Iris pigment epithelial cell (primary cell): ENCODE measurements around the gene PM20D1.
A peak's percentile ranks its signal among the peaks of the same experiment; 100 is the strongest.
"Not testable (repeated sequence)": the region's sequence is repeated elsewhere in the genome, so short reads cannot be mapped to it uniquely, and the experiment has no call there.

Experiments
- DNase-seq: peaks from one replicate; pipeline ENCODE4 v3.0.0-alpha.2; 2011; ENCODE audit warnings: low read depth

PM20D1 gene

GRCh38 chr1:205849619-205850355 lies at the start of gene PM20D1:
TSS of gene PM20D1 (minus strand) at chr1:205850132. CDS start at chr1:205850072, 60 bp downstream.
- DNase-seq = peak; percentile 70

GRCh38 chr1:205896351-205896750 lies 46.4 kb upstream of the PM20D1 start:
- no peak for DNase-seq

GRCh38 chr1:205894119-205894518 lies 44.2 kb upstream of the PM20D1 start:
- not testable (repeated sequence) for DNase-seq

- DNase-seq = not testable (repeated sequence)
Observed at GRCh38 chr1:205892175-205892574, 42.2 kb upstream of the PM20D1 start.

- DNase-seq = peak; percentile 48
Observed at GRCh38 chr1:205891481-205891880, 41.5 kb upstream of the PM20D1 start.

- not testable (repeated sequence) for DNase-seq
Observed at GRCh38 chr1:205890631-205891030, 40.7 kb upstream of the PM20D1 start.

GRCh38 chr1:205889706-205890105 lies 39.8 kb upstream of the PM20D1 start:
- peak; percentile 69 for DNase-seq

- DNase-seq = not testable (repeated sequence)
Observed at GRCh38 chr1:205889006-205889405, 39.1 kb upstream of the PM20D1 start.

GRCh38 chr1:205883792-205884191 lies 33.9 kb upstream of the PM20D1 start:
- DNase-seq = no peak

- DNase-seq = no peak
Observed at GRCh38 chr1:205880923-205881322, 31.0 kb upstream of the PM20D1 start.

GRCh38 chr1:205879974-205880373 lies 30.0 kb upstream of the PM20D1 start:
- no peak for DNase-seq

GRCh38 chr1:205878026-205878425 lies 28.1 kb upstream of the PM20D1 start:
- DNase-seq = no peak

GRCh38 chr1:205873148-205873547 lies 23.2 kb upstream of the PM20D1 start:
- DNase-seq = not testable (repeated sequence)

GRCh38 chr1:205870236-205870635 lies 20.3 kb upstream of the PM20D1 start:
- no peak for DNase-seq

GRCh38 chr1:205861540-205861939 lies 11.6 kb upstream of the PM20D1 start:
- DNase-seq = no peak

GRCh38 chr1:205858141-205858961 lies 8.4 kb upstream of the PM20D1 start:
- no peak for DNase-seq

- not testable (repeated sequence) for DNase-seq
Observed at GRCh38 chr1:205857501-205857900, 7.6 kb upstream of the PM20D1 start.

- no peak for DNase-seq
Observed at GRCh38 chr1:205856433-205856832, 6.5 kb upstream of the PM20D1 start.

GRCh38 chr1:205852969-205853368 lies 3.0 kb upstream of the PM20D1 start:
- no peak for DNase-seq

- no peak for DNase-seq
Observed at GRCh38 chr1:205851993-205852392, 2.1 kb upstream of the PM20D1 start.

- no peak for DNase-seq
Observed at GRCh38 chr1:205843036-205843859, 6.7 kb downstream of the PM20D1 start.

- no peak for DNase-seq
Observed at GRCh38 chr1:205842229-205842628, 7.7 kb downstream of the PM20D1 start.
